Activated T-helper 2 cell treated with anti-CD3 and anti-CD28 coated beads, Interferon-gamma antibody, Interleukin-2, Interleukin-4, amounts not matched to agents 10 μg/mL and 5 μg/mL and 100 μg/mL, durations not matched to agents 14 hours and 24 hours and 36 hours (primary cell): ENCODE data around the gene PIP5K1B. TPM values are rescaled to one million over a fixed set of nuclear protein-coding genes. Genes with fewer than 3 reads are reported as not detected.
A peak's percentile ranks its signal among the peaks of the same experiment; 100 is the strongest.
"Not testable (repeated sequence)": the region's sequence is repeated elsewhere in the genome, so short reads cannot be mapped to it uniquely, and the experiment has no call there.

Experiments used
- DNase-seq: peaks from one replicate; pipeline ENCODE4 v3.0.0; 2021; ENCODE audit warnings: low spot score
- H3K27ac Mint-ChIP-seq: one replicate; pipeline ENCODE4 v1.8.0; 2021; ENCODE audit warnings: mixed read lengths
- H3K27me3 Mint-ChIP-seq: one replicate; pipeline ENCODE4 v1.8.0; 2021; ENCODE audit warnings: low read depth, mixed read lengths
- H3K36me3 Mint-ChIP-seq: one replicate; pipeline ENCODE4 v1.8.0; 2021; ENCODE audit warnings: low read depth, mixed read lengths
- H3K4me1 Mint-ChIP-seq: one replicate; pipeline ENCODE4 v1.8.0; 2021; ENCODE audit warnings: low read depth, mixed read lengths
- H3K4me3 Mint-ChIP-seq: one replicate; pipeline ENCODE4 v1.8.0; 2021; ENCODE audit warnings: low read depth, mild to moderate bottlenecking, moderate library complexity, mixed read lengths
- H3K9me3 Mint-ChIP-seq: one replicate; pipeline ENCODE4 v1.8.0; 2021; ENCODE audit warnings: mixed read lengths
- intact Hi-C: fragments of 100-400 bp; cut with micrococcal nuclease; formaldehyde crosslinking; loops from one replicate; pipeline ENCODE4 v1.15.1; 2023
- total RNA-seq: library from RNA; stranded (reverse); gene quantifications from 2 replicates; pipeline ENCODE4 v1.2.3, GENCODE V29; 2022

PIP5K1B gene
- total RNA-seq, 1 donor from 2014 or later: 76.2 TPM

GRCh38 chr9:69034071-69034470 is 329.0 kb downstream of the PIP5K1B start:
- Mint-ChIP-seq H3K4me1 (peaks cover 36% of the 10 kb centered on the region), H3K4me3 (no peak overlapping the region), H3K27me3 (no peaks in the 10 kb centered on the region), H3K36me3 (peaks cover 16% of the 10 kb centered on the region), H3K27ac (no peak overlapping the region), H3K9me3 (peaks cover 9% of the 10 kb centered on the region)
- intact Hi-C loops: no loop called here
- no peak for DNase-seq

- Mint-ChIP-seq H3K4me3 (peak within 1 kb of the TSS; percentile 91), H3K27ac (peak within 1 kb of the TSS; percentile 84), H3K4me1 (peaks cover 25% of the 10 kb centered on the region), H3K36me3 (peaks cover 13% of the 10 kb centered on the region), H3K9me3 (no peaks in the 10 kb centered on the region), H3K27me3 (no peaks in the 10 kb centered on the region)
- intact Hi-C loops: loop anchor here (1.0 to 5.0 kb wide), 4 partner anchors 7 to 157 kb away; no protein-coding TSS in a partner anchor
- DNase-seq: peak; percentile 77
These were observed 330.6 kb downstream of the PIP5K1B start, which contains the start of gene FXN for GRCh38 chr9:69035438-69036308. Gene FXN (plus strand): TSS chr9:69035752. CDS start chr9:69035783, 31 bp downstream.

GRCh38 chr9:69036309-69036708 is 331.3 kb downstream of the PIP5K1B start:
- peak overlapping the region; percentile 84 for H3K27ac Mint-ChIP-seq
- peaks cover 17% of the 10 kb centered on the region for H3K36me3 Mint-ChIP-seq

GRCh38 chr9:69036799-69037198 is 331.8 kb downstream of the PIP5K1B start:
- no peak for DNase-seq
- Mint-ChIP-seq H3K4me1 (peaks cover 18% of the 10 kb centered on the region), H3K4me3 (peak overlapping the region; percentile 91), H3K27me3 (no peaks in the 10 kb centered on the region), H3K9me3 (no peaks in the 10 kb centered on the region), H3K27ac (peak overlapping the region; percentile 84), H3K36me3 (peaks cover 17% of the 10 kb centered on the region)
- intact Hi-C loops: loop anchor here (1.0 to 5.0 kb wide), 4 partner anchors 8 to 156 kb away; no protein-coding TSS in a partner anchor

More at GRCh38 chr9:69036309-69036708, 331.3 kb downstream of the PIP5K1B start:
- H3K9me3 Mint-ChIP-seq: no peaks in the 10 kb centered on the region
- intact Hi-C loops: loop anchor here (1.0 to 5.0 kb wide), 4 partner anchors 8 to 156 kb away; no protein-coding TSS in a partner anchor
- DNase-seq: peak; percentile 15
- peak overlapping the region; percentile 91 for H3K4me3 Mint-ChIP-seq
- H3K4me1 Mint-ChIP-seq: peaks cover 20% of the 10 kb centered on the region
- H3K27me3 Mint-ChIP-seq: no peaks in the 10 kb centered on the region

GRCh38 chr9:69040646-69041045 is 335.6 kb downstream of the PIP5K1B start:
- intact Hi-C loops: no loop called here
- no peak overlapping the region for H3K4me3 Mint-ChIP-seq

GRCh38 chr9:69044240-69045219 is 339.5 kb downstream of the PIP5K1B start:
- peaks cover 20% of the 10 kb centered on the region for H3K4me1 Mint-ChIP-seq
- H3K27me3 Mint-ChIP-seq: no peaks in the 10 kb centered on the region
- H3K9me3 Mint-ChIP-seq: no peaks in the 10 kb centered on the region
- DNase-seq: no peak
- H3K27ac Mint-ChIP-seq: peak overlapping the region; percentile 77
- peaks cover 50% of the 10 kb centered on the region for H3K36me3 Mint-ChIP-seq
- peak overlapping the region; percentile 34 for H3K4me3 Mint-ChIP-seq
- intact Hi-C loops: no loop called here

More at GRCh38 chr9:69040646-69041045, 335.6 kb downstream of the PIP5K1B start:
- Mint-ChIP-seq H3K9me3 (no peaks in the 10 kb centered on the region), H3K4me1 (peaks cover 22% of the 10 kb centered on the region), H3K27me3 (no peaks in the 10 kb centered on the region), H3K36me3 (peaks cover 27% of the 10 kb centered on the region), H3K27ac (no peak overlapping the region)
- DNase-seq: no peak

GRCh38 chr9:69045821-69046220 is 340.8 kb downstream of the PIP5K1B start:
- no peak overlapping the region for H3K4me3 Mint-ChIP-seq
- H3K27me3 Mint-ChIP-seq: no peaks in the 10 kb centered on the region
- H3K4me1 Mint-ChIP-seq: peaks cover 20% of the 10 kb centered on the region
- intact Hi-C loops: no loop called here
- DNase-seq: no peak
- peaks cover 49% of the 10 kb centered on the region for H3K36me3 Mint-ChIP-seq
- no peaks in the 10 kb centered on the region for H3K9me3 Mint-ChIP-seq
- H3K27ac Mint-ChIP-seq: no peak overlapping the region

- H3K9me3 Mint-ChIP-seq: no peaks in the 10 kb centered on the region
- intact Hi-C loops: no loop called here
- H3K27ac Mint-ChIP-seq: no peak overlapping the region
- H3K4me1 Mint-ChIP-seq: peaks cover 20% of the 10 kb centered on the region
- H3K4me3 Mint-ChIP-seq: no peak overlapping the region
- H3K27me3 Mint-ChIP-seq: no peaks in the 10 kb centered on the region
- no peak for DNase-seq
- H3K36me3 Mint-ChIP-seq: peaks cover 50% of the 10 kb centered on the region
These were observed 341.7 kb downstream of the PIP5K1B start for GRCh38 chr9:69046723-69047122.

- Mint-ChIP-seq H3K27ac (no peak overlapping the region), H3K9me3 (no peaks in the 10 kb centered on the region), H3K4me1 (peaks cover 20% of the 10 kb centered on the region), H3K4me3 (no peak overlapping the region), H3K27me3 (no peaks in the 10 kb centered on the region), H3K36me3 (peaks cover 50% of the 10 kb centered on the region)
- intact Hi-C loops: no loop called here
- DNase-seq: no peak
These were observed 342.3 kb downstream of the PIP5K1B start for GRCh38 chr9:69047371-69047770.

- Mint-ChIP-seq H3K4me1 (peaks cover 16% of the 10 kb centered on the region), H3K27me3 (no peaks in the 10 kb centered on the region), H3K9me3 (no peaks in the 10 kb centered on the region), H3K4me3 (no peak overlapping the region), H3K27ac (no peak overlapping the region), H3K36me3 (peaks cover 55% of the 10 kb centered on the region)
- intact Hi-C loops: no loop called here
- no peak for DNase-seq
These were observed 344.1 kb downstream of the PIP5K1B start for GRCh38 chr9:69049094-69049493.

- H3K36me3 Mint-ChIP-seq: peaks cover 56% of the 10 kb centered on the region
- DNase-seq, H3K27me3 Mint-ChIP-seq, intact Hi-C loops, H3K4me1 Mint-ChIP-seq, H3K4me3 Mint-ChIP-seq, H3K9me3 Mint-ChIP-seq, H3K27ac Mint-ChIP-seq: not testable (repeated sequence)
These were observed 345.9 kb downstream of the PIP5K1B start for GRCh38 chr9:69050936-69051335.

GRCh38 chr9:69054989-69055388 is 349.9 kb downstream of the PIP5K1B start:
- intact Hi-C loops: loop anchor here (1.0 kb wide), 1 partner anchor 138 kb away; no protein-coding TSS in a partner anchor
- no peaks in the 10 kb centered on the region for H3K9me3 Mint-ChIP-seq
- peaks cover 54% of the 10 kb centered on the region for H3K36me3 Mint-ChIP-seq
- no peaks in the 10 kb centered on the region for H3K27me3 Mint-ChIP-seq
- DNase-seq: no peak
- no peak overlapping the region for H3K27ac Mint-ChIP-seq
- H3K4me1 Mint-ChIP-seq: peaks cover 12% of the 10 kb centered on the region
- H3K4me3 Mint-ChIP-seq: no peak overlapping the region
